ENCODE measurements around the gene MAPKAP1.
A peak's percentile ranks its signal among the peaks of the same experiment; 100 is the strongest.

Gene MAPKAP1

DNA sequence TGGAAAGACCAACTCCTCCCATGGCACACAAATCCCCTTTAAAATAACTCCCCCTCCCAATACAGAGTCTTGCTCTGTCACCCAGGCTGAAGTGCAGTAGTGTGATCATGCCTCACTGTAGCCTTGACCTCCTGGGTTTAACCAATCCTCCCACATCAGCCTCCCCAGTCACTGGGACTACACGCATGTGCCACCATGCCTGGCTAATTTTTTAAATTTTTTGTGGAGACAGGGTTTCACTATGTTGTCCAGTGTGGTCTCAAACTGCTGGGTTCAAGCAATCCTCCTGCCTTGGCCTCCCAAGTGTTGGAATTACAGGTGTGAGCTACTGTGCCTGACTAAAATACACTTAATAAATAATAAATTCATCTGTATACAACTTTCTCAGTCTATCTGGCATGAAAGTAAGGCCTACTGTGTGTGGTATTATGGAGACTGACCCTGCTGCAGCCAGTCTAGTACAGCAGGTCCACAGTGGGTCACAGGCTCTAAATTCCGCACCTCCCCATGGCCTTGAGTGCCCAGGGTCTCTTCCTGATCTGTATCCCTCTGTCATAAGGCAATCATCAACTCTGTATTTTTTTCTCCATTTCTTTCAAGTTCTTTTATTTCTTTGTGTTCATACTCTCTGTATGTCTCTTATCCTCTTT is 169.4 kb downstream of the MAPKAP1 start:
- DNase-seq, result no peak

- DNase-seq, result no peak
Measured at GRCh38 chr9:125536776-125537175, 170.2 kb downstream of the MAPKAP1 start.

DNA sequence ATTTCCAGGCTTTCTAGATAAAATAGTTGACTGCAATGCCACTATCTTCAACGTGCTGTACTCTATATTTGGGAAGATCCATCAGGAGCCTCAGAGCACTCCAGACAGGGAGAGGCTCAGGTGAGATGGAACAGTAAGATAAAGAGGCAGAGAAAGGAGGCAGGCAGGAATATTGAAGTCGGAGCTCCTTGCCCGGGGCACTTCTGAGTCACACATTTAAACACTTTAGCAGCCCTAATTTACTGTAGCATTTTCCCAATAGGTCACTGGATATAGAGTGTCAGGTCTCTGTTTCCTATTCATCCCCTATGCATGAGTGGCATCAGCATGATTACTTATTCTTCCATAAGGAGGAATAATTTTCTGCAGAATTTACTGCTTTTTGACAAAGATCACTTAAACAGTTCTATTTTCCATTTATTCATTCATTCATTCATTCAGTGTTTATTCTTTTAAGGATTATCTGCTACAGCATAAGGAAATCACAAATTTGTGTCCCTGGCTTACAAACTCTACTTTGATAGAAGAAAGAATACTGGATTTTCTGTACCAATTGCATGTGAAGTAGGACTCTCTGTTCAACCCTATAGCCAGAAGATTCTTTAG is 170.7 kb downstream of the MAPKAP1 start:
- DNase-seq, result no peak

GRCh38 chr9:125534971-125535701 is 171.9 kb downstream of the MAPKAP1 start:
- DNase-seq, result no peak

- no peak for DNase-seq
Measured at GRCh38 chr9:125532812-125533594, 174.0 kb downstream of the MAPKAP1 start.

GRCh38 chr9:125532412-125532811 is 174.6 kb downstream of the MAPKAP1 start:
- DNase-seq, result no peak

GRCh38 chr9:125529589-125530515 is 177.2 kb downstream of the MAPKAP1 start:
- DNase-seq, result no peak

- DNase-seq, result no peak
Measured at GRCh38 chr9:125529107-125529506, 177.9 kb downstream of the MAPKAP1 start.

DNA sequence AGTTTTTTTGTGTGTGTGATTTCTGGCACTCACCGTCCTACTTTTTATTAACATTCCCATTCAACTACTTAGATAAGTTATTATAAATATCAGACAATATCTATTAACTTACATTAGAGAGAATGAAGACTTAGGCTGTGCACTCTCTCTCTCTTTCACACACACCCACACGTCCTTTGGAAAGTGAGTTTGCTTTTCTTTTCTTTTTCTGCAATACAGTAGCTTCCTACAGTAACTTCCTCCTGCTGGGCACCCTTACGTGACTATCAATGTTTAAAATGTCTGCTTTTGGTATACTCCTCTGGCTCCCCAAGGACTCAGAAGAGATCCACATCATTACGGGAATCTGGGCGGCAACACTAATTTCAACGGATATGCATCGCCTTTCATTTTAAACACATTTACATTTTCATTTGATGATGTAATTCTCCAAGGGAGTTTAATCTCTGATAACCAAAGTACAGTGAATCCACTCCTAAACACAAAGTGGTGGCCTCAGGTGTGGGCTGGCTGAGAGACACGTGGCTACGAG is 179.5 kb downstream of the MAPKAP1 start:
- DNase-seq, result no peak

- DNase-seq, result peak in 3 of 56 donors; percentile 14 to 33 (median 27)
Measured at GRCh38 chr9:125525921-125526631, 180.9 kb downstream of the MAPKAP1 start.

DNA sequence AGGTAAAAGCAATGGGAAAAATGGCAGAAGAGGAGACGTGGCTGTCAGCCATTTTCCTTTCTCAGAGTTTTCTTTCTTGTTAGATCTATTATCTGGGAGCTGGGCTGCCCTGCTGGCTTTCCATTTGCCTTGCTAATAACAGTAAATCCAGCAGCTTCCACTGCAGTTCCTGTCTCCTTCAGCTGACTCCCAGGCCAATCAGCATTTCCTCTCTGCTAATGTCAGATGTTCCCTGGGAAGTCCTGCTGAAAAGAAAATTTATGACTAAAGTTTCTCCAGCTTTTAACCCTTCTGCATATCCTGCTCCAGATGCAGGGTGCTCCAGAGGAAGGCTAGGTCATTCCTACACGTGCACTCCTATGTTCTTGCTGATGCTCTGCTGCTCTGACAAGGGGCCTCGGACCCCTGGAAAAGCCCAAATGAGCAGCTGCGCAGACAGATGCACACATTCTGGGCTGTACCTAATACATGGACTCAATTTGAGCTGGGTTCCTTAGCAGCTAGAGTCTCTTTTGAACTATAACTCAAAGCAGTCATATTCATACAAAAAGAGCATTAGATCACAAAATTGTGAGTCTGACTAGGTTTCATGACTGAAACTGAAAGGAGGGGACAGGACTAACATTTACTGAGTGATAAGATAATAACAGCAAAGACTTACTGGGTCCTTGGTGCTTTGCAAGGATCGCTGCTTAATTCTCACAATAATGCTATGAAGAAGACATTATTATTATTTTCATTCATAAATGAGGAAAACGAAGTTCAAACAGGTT is 182.2 kb downstream of the MAPKAP1 start:
- DNase-seq, result no peak

DNA sequence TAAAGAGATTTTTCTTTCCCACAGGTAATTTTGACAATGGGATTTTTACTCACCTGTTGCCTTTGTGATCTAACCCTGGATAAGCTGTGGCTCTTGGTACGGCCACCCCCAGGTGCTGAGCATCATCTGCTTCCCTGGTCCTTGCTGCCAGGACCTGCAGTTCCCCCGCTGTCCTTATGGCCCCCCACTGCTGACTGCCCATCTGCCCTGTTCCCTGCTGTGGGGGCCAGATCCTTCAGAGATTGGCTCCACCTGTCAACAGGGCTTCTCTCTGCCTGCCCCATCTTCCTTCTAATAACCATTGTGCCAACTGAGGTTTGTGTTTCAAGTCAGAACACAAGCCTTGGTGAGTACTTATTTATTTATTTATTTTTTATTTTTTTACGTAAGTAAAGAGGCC is 183.3 kb downstream of the MAPKAP1 start:
- no peak for DNase-seq

GRCh38 chr9:125522328-125522725 is 184.7 kb downstream of the MAPKAP1 start:
- no peak for DNase-seq

DNA sequence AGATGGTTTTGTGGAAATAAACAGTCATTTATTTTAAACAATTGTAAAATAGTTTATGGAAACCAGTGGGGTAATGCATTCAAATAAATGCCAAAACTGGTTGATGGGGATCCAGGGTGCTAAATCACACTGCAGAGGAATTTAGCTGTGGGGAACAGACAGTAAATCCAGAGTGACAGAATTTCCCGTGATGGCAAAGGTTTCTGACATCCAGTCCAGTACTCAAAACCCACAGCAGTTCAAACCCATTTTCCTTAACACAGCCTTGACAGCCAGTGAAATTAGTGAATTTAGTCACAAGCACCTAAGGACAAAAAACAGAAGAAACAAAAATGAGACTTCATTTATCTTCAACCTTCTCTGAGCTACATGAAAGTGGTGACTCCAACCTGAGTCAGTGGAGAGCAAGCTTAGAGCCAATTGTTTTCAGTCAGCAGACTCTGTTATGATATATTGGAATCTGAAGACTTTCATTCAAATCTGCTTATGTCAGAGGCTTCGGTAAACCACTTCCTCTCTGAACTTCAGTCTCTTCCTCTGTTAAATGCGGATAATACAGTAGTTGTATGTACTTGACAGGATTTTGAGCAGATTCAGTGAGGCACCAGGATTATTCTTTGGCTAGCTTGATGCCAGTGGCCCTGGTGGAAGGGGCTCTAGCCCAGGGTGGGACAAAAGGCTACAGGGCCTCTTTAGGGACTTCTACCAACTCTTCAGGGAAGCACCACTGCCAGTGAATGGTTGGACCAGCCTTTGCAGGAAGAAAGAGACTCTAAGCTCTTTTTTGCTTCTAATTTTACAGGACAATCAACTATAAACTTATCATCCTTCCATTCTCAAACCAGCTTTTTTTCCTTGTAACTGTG is 185.3 kb downstream of the MAPKAP1 start:
- DNase-seq, result no peak

- DNase-seq, result no peak
Measured at GRCh38 chr9:125519734-125520133, 187.3 kb downstream of the MAPKAP1 start.

- DNase-seq, result peak in 13 of 56 donors; percentile 8 to 35 (median 21)
Measured at GRCh38 chr9:125517577-125517976, 189.4 kb downstream of the MAPKAP1 start.

GRCh38 chr9:125515983-125516940 is 190.7 kb downstream of the MAPKAP1 start:
- no peak for DNase-seq
